AG09309 (cell line): ENCODE data around the gene CPNE5.

Source experiments
- DNase-seq: peaks from one replicate; pipeline ENCODE4 v3.0.0-alpha.2; 2010; ENCODE audit warnings: low read depth
- H3K4me3 ChIP-seq: 2 replicates; pipeline ENCODE4 v1.5.1; 2011; ENCODE audit warnings: mild to moderate bottlenecking, low read depth, low read length, moderate library complexity; ENCODE audit not compliant: control insufficient read depth
- TF ChIP-seq, protein P1 (sequence below): IDR thresholded peaks from 2 replicates; pipeline ENCODE4 v1.5.1; 2011; ENCODE audit warnings: mild to moderate bottlenecking, low read depth, low read length, inconsistent platforms; ENCODE audit not compliant: insufficient read depth, control insufficient read depth; ENCODE audit errors: missing control alignments

The CPNE5 gene

DNA sequence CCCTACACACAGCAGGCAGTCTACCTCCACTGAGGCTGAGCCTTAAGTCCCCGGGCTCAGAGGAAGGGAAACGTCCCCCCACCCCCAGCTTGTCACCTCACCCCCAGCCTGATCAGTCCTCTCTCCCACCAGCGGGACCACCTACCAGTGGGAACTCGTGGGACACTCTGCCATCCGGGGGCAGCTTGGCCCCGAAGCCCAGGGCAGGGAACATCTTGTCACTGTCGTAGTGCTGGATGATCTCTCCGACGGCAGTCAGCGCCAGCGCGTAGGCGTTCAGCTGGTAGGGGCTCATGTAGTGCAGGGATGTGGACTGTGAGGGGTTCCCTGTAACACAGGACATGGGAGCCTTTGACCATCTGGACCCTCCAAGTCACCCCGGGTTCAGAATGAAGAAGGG is 93.0 kb downstream of the CPNE5 start:
- TF ChIP-seq, protein P1, sequence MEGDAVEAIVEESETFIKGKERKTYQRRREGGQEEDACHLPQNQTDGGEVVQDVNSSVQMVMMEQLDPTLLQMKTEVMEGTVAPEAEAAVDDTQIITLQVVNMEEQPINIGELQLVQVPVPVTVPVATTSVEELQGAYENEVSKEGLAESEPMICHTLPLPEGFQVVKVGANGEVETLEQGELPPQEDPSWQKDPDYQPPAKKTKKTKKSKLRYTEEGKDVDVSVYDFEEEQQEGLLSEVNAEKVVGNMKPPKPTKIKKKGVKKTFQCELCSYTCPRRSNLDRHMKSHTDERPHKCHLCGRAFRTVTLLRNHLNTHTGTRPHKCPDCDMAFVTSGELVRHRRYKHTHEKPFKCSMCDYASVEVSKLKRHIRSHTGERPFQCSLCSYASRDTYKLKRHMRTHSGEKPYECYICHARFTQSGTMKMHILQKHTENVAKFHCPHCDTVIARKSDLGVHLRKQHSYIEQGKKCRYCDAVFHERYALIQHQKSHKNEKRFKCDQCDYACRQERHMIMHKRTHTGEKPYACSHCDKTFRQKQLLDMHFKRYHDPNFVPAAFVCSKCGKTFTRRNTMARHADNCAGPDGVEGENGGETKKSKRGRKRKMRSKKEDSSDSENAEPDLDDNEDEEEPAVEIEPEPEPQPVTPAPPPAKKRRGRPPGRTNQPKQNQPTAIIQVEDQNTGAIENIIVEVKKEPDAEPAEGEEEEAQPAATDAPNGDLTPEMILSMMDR, result no peak
- H3K4me3 ChIP-seq, result no peak overlapping the region
- no peak for DNase-seq

DNA sequence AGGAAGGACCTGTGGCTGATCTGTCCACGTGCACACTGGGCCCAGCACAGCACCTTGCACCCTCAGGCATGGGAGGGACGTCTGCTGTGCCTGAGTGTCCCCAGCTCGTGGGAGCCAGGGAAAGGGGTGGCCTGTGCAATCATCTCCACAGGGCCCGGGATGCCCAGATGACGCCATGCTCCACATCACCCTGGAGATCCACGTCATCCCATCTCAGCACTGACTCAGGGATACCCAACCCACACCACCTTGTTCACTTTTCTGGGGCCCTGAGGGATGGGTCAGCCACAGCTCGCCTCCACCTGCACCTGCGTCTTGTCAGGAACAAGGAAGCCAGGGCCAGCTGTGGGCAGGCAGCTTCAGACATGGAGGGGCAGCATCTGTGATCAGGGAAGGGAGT is 93.4 kb downstream of the CPNE5 start:
- no peak for DNase-seq
- H3K4me3 ChIP-seq, result no peak overlapping the region
- TF ChIP-seq, protein P1, result no peak

DNA sequence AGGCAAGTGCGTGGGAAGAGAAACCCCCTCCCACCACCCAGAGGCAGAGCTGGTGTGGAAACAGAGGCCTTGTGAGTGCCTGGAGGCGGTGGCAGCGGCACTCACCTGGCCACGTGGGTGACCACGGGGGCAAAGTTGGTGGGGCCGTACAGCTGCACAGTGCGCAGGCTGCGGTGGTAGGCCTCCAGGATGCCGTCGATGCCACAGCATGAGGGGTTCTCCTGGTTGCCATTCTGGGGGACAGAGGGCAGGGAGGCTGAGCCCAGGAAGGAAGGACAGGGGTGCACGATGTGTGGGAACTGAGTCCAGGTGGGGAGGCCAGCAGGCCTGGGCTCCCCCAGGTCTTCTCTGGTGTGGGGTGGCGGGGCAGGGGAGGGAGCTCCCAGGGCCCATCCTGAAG is 94.0 kb downstream of the CPNE5 start:
- H3K4me3 ChIP-seq, result no peak overlapping the region
- no peak for DNase-seq
- TF ChIP-seq, protein P1, result no peak

DNA sequence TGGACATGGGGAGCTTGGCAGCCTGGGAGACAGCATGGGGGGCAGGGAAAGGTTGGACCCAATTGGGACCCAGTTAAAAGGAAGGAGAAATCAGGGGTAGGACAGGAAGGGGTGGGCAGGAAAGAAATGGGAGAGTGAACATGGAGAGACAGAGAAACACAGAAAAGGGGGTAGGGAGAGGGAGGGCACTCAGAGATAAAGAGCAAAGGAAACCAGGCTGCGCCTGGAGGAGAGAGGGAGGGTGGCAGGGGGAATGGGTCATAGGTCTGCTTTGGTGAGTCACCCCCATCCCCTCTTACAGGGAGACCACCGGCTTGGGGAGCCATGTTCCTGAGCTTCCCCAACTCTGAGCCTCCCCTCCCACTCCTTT is 95.0 kb downstream of the CPNE5 start:
- H3K4me3 ChIP-seq, result no peak overlapping the region
- no peak for DNase-seq
- TF ChIP-seq, protein P1, result no peak

DNA sequence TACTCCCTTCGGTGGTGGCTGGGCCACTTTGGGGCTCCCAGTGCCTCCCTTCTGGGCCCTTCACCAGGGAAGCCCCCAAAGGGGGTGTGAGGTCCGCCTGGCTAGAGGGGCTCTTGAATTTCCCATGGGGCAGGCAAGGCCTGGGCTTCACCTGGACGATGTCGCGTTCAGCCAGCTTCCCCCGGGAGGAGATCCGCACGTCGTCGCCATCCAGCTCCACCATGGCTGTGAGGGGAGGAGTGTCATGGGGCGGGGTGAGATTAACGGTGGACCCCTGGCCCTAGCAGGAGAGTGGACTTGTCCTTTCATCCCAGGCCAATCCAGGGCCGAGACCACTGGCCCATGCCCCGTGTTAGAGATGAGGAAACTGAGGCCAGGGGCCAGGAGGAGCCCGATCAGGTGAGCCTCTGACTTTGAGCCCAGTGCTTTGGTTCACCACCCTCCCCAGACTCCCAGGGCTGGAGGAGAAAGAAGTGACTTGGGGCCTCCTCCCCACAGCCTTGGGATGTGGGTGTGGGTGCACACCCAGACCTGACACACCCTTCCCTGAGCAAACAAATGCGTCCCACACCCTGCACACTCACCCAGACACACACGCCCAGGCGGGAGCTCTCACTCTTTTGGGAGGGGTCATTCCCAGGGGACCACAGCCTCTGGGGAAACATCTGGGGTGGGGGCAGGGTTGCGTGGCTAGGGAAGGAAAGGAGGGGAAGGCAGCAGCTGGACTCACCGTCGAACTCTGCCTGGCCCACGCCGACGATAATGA is 95.5 kb downstream of the CPNE5 start:
- no peak for DNase-seq
- H3K4me3 ChIP-seq, result no peak overlapping the region
- TF ChIP-seq, protein P1, result no peak

DNA sequence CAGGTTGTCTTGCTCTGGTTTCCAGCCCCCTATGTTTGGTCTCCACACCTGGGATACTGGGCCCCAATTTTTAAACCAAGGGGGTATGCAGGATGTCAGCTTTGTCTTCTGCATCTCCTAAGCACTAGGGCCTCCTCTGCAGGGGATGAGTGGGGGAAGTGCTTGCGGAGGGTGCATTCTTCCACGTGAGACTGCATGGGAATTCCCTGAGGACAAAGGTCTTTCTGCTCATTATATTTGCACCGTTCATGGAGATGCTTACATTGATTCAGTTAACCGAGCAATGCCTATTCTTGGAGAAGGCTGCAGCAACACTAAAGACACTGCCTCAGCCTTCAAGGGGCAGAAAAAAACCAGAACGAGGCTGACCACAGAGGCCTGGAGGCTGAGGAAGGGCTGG is 96.2 kb downstream of the CPNE5 start:
- TF ChIP-seq, protein P1, result no peak
- no peak for DNase-seq
- no peak overlapping the region for H3K4me3 ChIP-seq
